Ishikawa (cell line): ENCODE measurements around the gene MIPOL1.

Experiments
- CEBPB ChIP-seq: IDR thresholded peaks from 2 replicates; pipeline ENCODE4 v1.6.1; 2012
- CREB1 ChIP-seq: IDR thresholded peaks from 2 replicates; pipeline ENCODE4 v1.6.1; 2012; ENCODE audit warnings: low read depth
- EGR1 ChIP-seq: IDR thresholded peaks from 2 replicates; pipeline ENCODE4 v1.6.1; 2012
- EP300 ChIP-seq: IDR thresholded peaks from 2 replicates; pipeline ENCODE4 v1.6.1; 2012; ENCODE audit warnings: borderline replicate concordance
- FOXM1 ChIP-seq: IDR thresholded peaks from 2 replicates; pipeline ENCODE4 v1.6.1; 2012; ENCODE audit warnings: low read depth, borderline replicate concordance
- MAX ChIP-seq: IDR thresholded peaks from 2 replicates; pipeline ENCODE4 v1.6.1; 2012
- NFIC ChIP-seq: IDR thresholded peaks from 2 replicates; pipeline ENCODE4 v1.6.1; 2012
- RAD21 ChIP-seq: IDR thresholded peaks from 2 replicates; pipeline ENCODE4 v1.6.1; 2012; ENCODE audit warnings: low read depth
- REST ChIP-seq: IDR thresholded peaks from 2 replicates; pipeline ENCODE4 v1.6.1; 2012; ENCODE audit warnings: low read depth, mild to moderate bottlenecking
- TAF1 ChIP-seq: IDR thresholded peaks from 2 replicates; pipeline ENCODE4 v1.6.1; 2012; ENCODE audit warnings: low read depth, mild to moderate bottlenecking
- TCF12 ChIP-seq: IDR thresholded peaks from 2 replicates; pipeline ENCODE4 v1.6.1; 2012; ENCODE audit warnings: low read depth
- TEAD4 ChIP-seq: IDR thresholded peaks from 2 replicates; pipeline ENCODE4 v1.6.1; 2012
- USF1 ChIP-seq: IDR thresholded peaks from 2 replicates; pipeline ENCODE4 v1.6.1; 2012
- YY1 ChIP-seq: IDR thresholded peaks from 2 replicates; pipeline ENCODE4 v1.6.1; 2012; ENCODE audit warnings: low read depth
- ZBTB7A ChIP-seq: IDR thresholded peaks from 2 replicates; pipeline ENCODE4 v1.6.1; 2012; ENCODE audit warnings: low read depth

Gene MIPOL1

GRCh38 chr14:37279818-37280217 is 82.1 kb downstream of the MIPOL1 start:
- TF ChIP-seq YY1 (no peak), USF1 (no peak), TEAD4 (no peak), EGR1 (no peak), CREB1 (no peak), REST (no peak), RAD21 (no peak), MAX (no peak), TCF12 (no peak), FOXM1 (no peak), CEBPB (no peak), TAF1 (no peak), EP300 (no peak), NFIC (no peak), ZBTB7A (no peak)

- no peak for TF ChIP-seq EP300
- TF ChIP-seq ZBTB7A: no peak
- TF ChIP-seq TEAD4: no peak
- no peak for TF ChIP-seq USF1
- no peak for TF ChIP-seq YY1
- TF ChIP-seq CEBPB: no peak
- TF ChIP-seq EGR1: no peak
- TF ChIP-seq NFIC: no peak
- no peak for TF ChIP-seq FOXM1
- no peak for TF ChIP-seq TAF1
- no peak for TF ChIP-seq MAX
- no peak for TF ChIP-seq TCF12
- no peak for TF ChIP-seq RAD21
- no peak for TF ChIP-seq CREB1
- TF ChIP-seq REST: no peak
These were observed 87.0 kb downstream of the MIPOL1 start for GRCh38 chr14:37284760-37285159.

- TF ChIP-seq MAX: no peak
- TF ChIP-seq RAD21: no peak
- no peak for TF ChIP-seq TEAD4
- no peak for TF ChIP-seq YY1
- no peak for TF ChIP-seq EGR1
- TF ChIP-seq EP300: no peak
- TF ChIP-seq REST: no peak
- TF ChIP-seq TAF1: no peak
- TF ChIP-seq TCF12: no peak
- TF ChIP-seq FOXM1: no peak
These were observed 87.5 kb downstream of the MIPOL1 start for GRCh38 chr14:37285220-37285619.

- TF ChIP-seq NFIC (no peak), USF1 (no peak), EGR1 (no peak), CEBPB (no peak), ZBTB7A (no peak), REST (no peak), MAX (no peak), TEAD4 (no peak)
These were observed 92.0 kb downstream of the MIPOL1 start for GRCh38 chr14:37289688-37290087.
